Hindlimb muscle (tissue), 1 donor: ENCODE data around the gene KLF14. TPM values are rescaled to one million over a fixed set of nuclear protein-coding genes. Genes with fewer than 3 reads are reported as not detected.
"Not testable (repeated sequence)": the region's sequence is repeated elsewhere in the genome, so short reads cannot be mapped to it uniquely, and the experiment has no call there.

Experiments used
- DNase-seq: peaks from one replicate; pipeline ENCODE4 v3.0.0-alpha.2; 2013
- polyA plus RNA-seq: library from polyadenylated mRNA; unstranded; fragments of 120-200 nt; gene quantifications from one replicate; pipeline ENCODE4 v1.2.1, GENCODE V29; 2013; ENCODE audit not compliant: insufficient read length

KLF14 gene
- polyA plus RNA-seq, 1 donor = 1.5 TPM

DNA sequence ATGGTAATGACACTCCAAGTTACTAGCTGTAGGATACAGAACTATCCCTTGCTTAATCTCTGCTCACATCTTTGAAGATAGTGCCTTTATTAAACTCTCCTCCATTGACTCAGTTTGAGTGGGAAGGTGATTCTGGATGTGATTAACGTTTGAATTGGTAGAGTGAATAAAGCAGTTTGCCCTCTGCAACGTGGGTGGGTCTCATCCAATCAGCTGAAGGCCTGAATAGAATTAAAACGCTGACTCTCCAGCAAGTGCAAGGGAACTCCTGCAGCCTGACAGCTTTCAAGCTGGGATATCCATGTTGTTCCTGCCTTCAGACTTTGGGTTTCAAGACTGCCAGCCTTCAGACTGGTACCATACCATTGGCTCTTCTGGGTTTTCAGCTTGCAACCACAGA, 21.6 kb downstream of the KLF14 start:
- no peak for DNase-seq

DNA sequence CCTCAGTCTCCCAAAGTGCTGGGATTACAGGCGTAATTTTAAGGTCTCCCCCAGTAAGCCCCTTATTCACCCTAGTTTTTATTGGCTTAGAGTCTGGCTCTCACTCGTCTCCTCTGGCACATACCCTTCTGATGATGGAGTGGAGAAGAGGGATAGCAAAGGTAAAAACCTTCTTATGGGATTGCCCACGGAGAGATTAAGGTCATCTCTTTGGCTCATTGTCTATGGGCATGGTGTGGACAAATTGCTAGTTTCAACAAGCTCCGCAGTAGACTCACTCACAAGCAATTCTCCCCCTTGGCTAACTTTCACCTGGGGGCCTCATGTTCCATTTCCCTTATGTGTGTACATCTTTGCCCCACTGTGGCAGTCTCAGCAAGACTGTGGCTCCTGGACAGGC, 25.2 kb downstream of the KLF14 start:
- DNase-seq = no peak

DNA sequence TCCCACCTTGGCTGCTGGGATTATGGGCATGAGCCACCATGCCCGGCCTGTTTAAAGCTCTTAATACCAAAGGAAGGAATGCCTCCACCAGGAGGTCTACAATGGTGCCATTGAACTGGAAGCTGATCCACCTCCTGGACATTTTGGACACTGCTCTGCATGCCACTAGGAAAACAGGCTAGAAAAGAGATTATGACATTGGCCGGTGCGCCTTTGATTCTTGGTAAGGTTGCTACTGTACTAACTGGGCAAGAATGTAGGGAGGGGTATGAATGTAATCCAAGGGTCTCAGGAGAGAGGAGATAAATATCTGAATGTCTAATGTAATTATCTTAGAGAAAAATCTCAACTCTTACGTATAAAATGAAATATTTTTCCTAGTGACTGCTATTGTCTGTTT, 26.0 kb downstream of the KLF14 start:
- DNase-seq = no peak

DNA sequence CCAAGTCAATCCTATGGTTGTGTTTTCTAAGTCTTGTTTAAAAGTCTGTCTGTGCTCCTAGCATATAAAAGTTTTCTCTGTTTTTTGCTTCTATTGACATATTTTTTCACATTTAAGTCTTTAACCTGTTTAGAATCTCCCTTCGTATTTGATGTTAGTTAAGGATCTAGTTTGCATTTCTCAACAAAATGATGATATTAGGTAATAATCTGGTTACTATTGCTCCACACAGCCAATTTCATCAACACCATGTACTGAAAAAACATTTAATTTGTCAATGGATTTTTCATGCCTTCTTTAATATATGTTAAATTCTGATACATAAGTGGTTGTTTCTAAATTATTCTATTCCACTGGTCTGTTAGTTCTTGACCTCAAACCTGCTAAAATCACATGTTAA, 30.2 kb downstream of the KLF14 start:
- DNase-seq = no peak

DNA sequence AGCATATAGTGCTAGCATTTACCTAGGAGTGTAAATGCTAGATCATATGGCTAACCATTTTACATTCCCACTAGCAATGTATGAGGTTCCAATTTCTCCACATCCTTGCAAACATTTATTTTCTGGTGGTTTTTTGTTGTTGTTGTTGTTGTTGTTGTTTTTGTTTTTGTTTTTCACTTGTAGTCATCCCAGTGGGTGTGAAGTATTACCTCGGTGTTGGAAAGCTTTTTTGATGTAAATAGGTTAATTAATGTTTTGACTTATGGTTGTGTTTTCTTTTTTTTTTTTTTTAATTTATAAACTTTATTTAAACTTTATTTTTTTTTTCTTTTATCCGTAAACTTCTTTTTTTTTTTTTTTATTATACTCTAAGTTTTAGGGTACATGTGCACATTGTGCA, 32.4 kb downstream of the KLF14 start:
- no peak for DNase-seq

DNA sequence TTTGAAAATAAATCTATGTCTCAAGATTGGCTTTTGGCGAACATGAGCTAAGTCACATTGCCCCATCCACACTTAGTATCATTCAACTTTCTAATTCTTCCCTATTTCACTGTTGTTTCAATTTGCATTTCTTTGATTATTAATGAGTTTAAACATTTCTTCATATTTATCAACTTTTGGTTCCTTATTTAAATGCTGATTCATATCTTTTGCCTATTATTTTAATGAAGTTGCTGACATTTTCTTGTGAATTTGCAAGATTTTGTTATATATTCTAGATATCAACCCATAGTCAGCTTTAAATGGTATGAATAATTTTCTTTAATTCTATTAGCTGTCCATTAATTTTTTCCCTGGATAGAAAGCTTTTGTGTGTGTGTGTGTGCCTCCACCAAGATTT, 33.2 kb downstream of the KLF14 start:
- DNase-seq = no peak

DNA sequence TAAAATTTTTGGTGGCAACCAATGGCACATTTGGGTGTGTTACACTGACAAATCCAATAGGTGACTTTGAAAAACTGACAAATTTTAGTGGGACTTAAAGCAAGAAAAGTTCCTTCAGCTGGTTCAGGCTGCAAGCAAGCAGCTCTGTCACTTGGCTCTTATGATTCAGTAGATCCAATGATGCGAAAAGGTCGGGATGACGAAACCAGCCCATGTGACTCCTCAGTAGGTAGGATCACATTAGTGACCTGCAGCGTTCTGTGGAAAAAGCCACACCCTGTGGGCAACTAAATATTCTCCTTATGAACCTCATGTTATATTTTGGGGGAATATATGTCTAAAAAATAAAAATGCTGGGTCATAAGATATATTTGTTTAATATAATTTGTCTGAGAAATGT, 34.3 kb downstream of the KLF14 start:
- DNase-seq = no peak

DNA sequence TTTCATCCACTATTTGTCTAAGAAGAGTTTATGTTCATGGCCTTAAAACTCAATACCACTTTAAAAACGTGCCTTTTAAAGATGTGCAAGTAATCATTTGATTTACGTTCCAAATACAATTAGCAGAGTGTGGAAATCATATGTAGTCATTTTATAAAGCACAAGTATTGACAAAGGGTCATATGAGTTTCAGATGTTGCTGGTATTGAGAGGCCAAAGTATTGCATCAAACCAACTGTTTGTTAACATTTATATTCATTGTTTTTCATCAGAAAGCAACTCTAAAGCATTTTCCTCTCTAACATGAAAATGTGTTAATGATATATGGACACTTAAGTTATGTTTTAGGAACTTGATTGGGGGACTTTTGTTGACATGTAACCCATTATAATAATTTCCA, 36.2 kb downstream of the KLF14 start:
- no peak for DNase-seq

DNA sequence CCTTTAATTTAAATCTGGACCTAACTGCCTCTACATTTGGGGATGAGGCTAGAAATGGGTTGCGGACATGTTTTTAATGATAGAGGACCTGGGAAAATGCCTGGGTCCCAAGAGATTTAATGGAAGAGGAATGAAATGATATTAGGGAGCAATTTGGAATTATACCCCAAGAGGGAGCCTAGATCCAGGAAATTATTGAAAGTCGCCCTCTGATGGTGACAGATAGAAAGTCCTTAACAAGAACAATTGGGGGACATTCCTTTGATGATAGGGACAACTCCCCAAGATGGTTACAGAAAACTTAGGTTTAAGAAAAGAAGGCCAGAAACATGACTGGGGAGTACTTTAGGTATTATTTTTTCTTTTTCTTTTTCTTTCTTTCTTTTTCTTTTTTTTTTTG, 38.2 kb downstream of the KLF14 start:
- no peak for DNase-seq

DNA sequence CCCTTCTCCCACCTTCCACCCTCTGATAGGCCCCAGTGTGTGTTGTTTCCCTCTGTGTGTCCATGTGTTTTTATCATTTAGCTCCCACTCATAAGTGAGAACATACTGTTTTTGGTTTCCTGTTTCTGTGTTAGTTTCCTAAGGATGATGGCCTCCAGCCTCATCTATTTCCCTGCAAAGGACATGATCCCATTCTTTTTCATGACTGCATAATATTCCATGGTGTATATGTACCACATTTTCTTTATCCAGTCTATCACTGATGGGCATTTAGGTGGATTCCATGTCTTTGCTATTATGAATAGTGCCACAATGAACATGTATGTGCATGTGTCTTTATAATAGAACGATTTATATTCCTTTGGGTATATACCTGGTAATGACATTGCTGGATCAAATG, 41.6 kb downstream of the KLF14 start:
- not testable (repeated sequence) for DNase-seq

DNA sequence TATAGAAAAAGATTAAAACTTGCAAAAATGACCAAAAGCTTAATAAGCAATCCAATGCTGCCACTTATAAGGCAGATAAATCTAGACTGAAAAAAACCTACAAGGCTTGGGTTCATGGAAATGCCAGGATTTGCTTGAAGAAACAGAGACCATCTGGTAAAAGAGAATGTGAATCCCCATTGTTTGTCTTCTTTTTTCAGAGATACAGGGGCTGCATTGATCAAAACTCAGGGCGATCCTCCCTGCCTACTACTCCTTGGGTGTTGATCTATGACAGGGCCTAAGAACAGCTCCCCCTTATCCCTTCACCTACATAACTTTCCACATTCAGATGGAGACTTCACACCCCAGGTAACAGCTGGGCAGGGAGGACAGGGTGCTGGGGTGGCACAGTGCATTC, 44.3 kb downstream of the KLF14 start:
- DNase-seq = no peak

DNA sequence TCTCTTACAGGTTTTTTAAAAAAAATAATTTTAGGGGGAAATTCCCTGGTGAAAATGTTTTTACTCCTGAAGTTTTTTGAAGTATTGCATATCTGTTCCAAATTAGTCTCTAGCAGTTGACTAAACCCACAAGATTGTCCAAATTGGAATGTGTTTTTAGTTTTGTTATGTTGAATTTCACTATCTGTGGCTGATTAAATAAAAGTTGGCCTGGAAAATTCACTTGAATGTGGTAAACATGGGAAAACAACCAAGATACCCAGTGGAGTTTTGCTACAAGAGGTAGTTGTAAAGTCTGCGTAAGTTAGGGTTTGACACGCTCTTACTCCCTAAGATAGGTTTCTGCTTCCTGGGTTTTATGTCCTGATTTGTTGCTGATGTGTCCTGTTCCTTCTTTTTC, 51.0 kb downstream of the KLF14 start:
- no peak for DNase-seq

Other genes starting within 250 kb of the KLF14 start
- 724 TPM for gene MEST, start 242.1 kb downstream of the KLF14 start, polyA plus RNA-seq
- gene COPG2, start 65.5 kb downstream of the KLF14 start, polyA plus RNA-seq = 44.5 TPM
- not detected for gene TSGA13, start 47.7 kb downstream of the KLF14 start, polyA plus RNA-seq